ENCODE measurements around the gene HSD17B1.
"Not testable (repeated sequence)": the region's sequence is repeated elsewhere in the genome, so short reads cannot be mapped to it uniquely, and the experiment has no call there.

HSD17B1 gene

GRCh38 chr17:42526031-42526444 lies 26.7 kb upstream of the HSD17B1 start:
- DNase-seq = no peak

DNA sequence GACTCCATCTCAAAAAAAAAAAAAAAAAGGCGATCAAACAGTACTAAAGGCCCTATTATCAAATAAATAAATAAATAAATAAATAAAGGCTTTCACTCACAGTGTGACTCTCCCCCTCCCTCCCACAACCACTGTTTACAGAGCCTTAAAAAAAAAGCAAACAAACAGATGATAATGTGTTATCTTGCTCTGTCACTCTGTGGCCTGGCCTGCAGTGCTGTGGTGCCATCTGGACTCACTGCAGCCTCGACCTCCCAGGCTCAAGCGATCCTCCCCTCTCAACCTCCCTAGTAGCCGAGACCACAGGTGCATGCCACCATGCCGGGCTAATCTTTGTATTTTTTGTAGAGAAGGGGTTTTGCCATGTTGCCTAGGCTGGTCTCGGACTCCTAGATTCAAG lies 24.8 kb upstream of the HSD17B1 start:
- DNase-seq = no peak

GRCh38 chr17:42529061-42529460 lies 23.7 kb upstream of the HSD17B1 start:
- DNase-seq = no peak

DNA sequence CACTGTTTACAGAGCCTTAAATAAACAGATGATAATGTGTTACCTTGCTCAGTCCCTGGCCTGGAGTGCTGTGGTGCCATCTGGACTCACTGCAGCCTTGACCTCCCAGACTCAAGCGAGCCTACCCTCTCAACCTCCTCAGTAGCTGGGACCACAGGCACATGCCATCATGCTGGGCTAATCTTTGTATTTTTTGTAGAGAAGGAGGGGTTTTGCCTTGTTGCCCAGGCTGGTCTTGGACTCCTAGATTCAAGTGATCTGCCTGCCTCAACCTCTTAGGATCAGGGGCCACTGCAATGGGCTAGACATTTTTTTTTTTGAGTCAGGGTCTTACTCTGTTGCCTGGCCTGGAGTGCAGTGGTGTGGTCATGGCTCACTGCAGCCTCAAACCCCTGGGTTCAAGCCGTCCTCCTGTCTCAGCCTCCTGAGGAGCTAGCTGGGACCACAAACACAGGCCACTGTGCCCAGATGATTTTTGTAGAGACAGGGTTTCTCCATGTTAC lies 21.7 kb upstream of the HSD17B1 start:
- no peak for DNase-seq

DNA sequence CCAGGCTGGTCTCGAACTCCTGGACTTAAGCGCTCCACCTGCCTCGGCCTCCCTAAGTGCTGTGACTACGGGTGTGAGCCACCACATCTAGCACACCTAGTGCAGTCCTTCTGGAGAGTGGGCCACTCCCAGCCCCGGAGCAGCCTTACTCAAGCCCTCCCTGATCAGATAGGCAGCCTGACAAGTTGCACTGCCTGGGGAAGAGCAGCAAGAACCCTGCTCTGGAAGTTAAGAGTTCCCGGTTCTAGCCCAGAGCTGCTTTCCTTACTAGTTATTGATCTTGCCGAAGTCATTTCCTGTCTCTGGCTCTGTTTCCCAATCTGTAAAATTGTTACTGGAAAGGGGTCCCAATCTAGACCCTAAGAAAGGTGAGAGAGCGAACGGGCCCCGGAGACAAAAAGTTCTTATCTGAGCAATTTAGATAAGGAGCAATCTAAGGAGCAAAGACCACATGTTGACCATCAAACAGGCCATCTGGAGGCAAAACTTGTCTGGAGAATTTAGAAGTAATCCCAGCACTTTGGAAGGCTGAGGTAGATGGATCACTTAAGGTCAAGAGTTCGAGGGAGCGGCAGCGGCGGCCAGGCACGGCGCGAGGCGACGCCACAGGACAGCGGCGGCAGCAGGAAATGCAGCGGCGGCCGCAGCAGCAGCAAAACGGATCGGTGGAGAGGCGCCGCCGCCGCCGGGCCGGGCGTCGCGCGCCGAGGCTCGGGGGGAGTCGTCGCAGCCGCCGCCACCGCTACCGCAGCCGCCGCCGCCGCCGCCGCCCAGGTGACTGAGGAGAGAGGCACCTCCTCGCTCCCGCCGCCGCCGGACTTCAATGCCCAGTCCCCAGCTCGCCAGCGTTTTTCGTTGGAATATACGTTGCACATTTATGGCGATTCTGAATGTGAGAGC lies 21.0 kb upstream of the HSD17B1 start:
- DNase-seq = peak; percentile 42 to 60

- DNase-seq = peak in 1 of 2 donors; percentile 29
These were observed 17.3 kb upstream of the HSD17B1 start for GRCh38 chr17:42535155-42536047.

DNA sequence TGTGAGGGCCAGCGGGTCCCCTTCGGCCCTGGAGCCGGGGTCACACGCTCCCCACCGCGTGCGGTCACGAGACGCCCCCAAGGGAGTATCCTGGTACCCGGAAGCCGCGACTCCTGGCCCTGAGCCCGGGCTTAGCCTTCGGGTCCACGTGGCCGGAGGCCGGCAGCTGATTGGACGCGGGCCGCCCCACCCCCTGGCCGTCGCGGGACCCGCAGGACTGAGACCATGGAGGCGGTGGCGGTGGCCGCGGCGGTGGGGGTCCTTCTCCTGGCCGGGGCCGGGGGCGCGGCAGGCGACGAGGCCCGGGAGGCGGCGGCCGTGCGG lies 16.7 kb upstream of the HSD17B1 start, which contains the start of gene NAGLU:
Gene NAGLU, plus strand, starts transcription at position 194 of the 324 bp plus-strand sequence. Its CDS starts 32 bp downstream, at position 226.
- peak; percentile 86 to 91 for DNase-seq

- peak; percentile 34 to 66 for DNase-seq
These were observed 16.2 kb upstream of the HSD17B1 start for GRCh38 chr17:42536372-42537155.

- DNase-seq = no peak
These were observed 15.4 kb upstream of the HSD17B1 start for GRCh38 chr17:42537156-42537805.

GRCh38 chr17:42537826-42538451 lies 14.8 kb upstream of the HSD17B1 start:
- DNase-seq = no peak

- DNase-seq = no peak
These were observed 14.2 kb upstream of the HSD17B1 start for GRCh38 chr17:42538482-42538881.

DNA sequence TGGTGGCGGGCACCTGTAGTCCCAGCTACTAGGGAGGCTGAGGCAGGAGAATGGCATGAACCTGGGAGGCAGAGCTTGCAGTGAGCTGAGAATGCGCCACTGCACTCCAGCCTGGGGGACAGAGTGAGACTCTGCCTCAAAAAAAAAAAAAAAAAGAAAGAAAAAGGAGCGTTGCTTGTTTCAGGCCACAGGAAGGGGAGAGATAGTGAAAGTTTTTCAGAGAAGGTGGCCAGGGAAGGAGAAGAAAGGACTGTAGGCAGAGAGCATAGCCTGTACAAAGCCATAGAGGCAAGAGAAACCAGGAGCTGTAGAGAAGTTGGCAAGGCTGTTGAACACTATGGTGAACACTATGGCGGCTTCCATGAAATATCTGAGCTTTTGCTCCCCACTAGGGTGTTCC lies 12.2 kb upstream of the HSD17B1 start:
- not testable (repeated sequence) for DNase-seq

GRCh38 chr17:42541041-42541833 lies 11.5 kb upstream of the HSD17B1 start:
- DNase-seq = no peak

- DNase-seq = peak in 1 of 2 donors; percentile 33
These were observed 9.3 kb upstream of the HSD17B1 start for GRCh38 chr17:42543190-42544079.

GRCh38 chr17:42544874-42545283 lies 7.8 kb upstream of the HSD17B1 start:
- no peak for DNase-seq

- not testable (repeated sequence) for DNase-seq
These were observed 6.8 kb upstream of the HSD17B1 start for GRCh38 chr17:42545755-42546505.

GRCh38 chr17:42547001-42547461 lies 5.7 kb upstream of the HSD17B1 start:
- DNase-seq = no peak

DNA sequence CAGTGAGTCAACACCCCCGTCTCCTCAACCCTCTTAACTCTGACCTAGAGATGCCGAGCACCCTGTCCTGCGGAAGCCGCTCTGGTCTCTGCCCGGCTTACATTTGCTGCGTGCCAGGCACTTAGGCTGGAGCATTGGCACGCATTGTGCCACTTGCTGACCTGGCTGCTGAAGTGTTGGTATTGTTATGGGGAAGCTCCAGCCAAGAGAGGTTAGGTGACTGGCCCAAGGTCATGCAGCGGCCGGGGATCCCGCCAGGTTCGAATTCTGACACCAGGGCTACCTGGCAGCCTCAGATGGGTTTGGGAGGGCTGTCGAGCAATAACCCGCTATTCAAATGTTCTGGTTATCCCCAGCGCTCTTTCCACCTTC lies 5.0 kb upstream of the HSD17B1 start:
- no peak for DNase-seq
